H1 (cell line): ENCODE measurements around the gene TSPOAP1. TPM values are rescaled to one million over a fixed set of nuclear protein-coding genes. Genes with fewer than 3 reads are reported as not detected.
A peak's percentile ranks its signal among the peaks of the same experiment; 100 is the strongest.

Source experiments
- CTCF ChIA-PET: fragments of 300-600 bp; sonication (Branson Sonifier 250); formaldehyde crosslinking; loops from one replicate; lab custom pipeline; 2021; ENCODE audit not compliant: partially characterized antibody; lab: Charles Lee
- POLR2A ChIA-PET: fragments of 300-600 bp; sonication (Branson Sonifier 250); formaldehyde crosslinking; loops from one replicate; lab custom pipeline; 2021; ENCODE audit warnings: inconsistent platforms; ENCODE audit not compliant: partially characterized antibody; lab: Charles Lee
- DNase-seq, 2 experiments: peaks; one replicate each; pipeline versions ENCODE4 v3.0.0 to v3.0.0-alpha.2; 2010 to 2022; ENCODE audit warnings: low spot score in 2 of 2, low read depth in 1 of 2, mixed read lengths in 1 of 2
- FAIRE-seq: peaks from 2 replicates; lab custom pipeline; 2011; peaks lifted over from hg19 to GRCh38; lab: Jason Lieb, UNC
- H2AFZ ChIP-seq: 2 replicates; pipeline ENCODE4 v1.8.1; 2012; ENCODE audit warnings: low read length, inconsistent platforms
- H2AK5ac ChIP-seq: 2 replicates; pipeline ENCODE4 v1.6.1; 2013; ENCODE audit warnings: low read depth, low read length
- H2BK120ac ChIP-seq: replicated peaks from 2 replicates; pipeline ENCODE3; 2013; ENCODE audit warnings: low read depth, low read length, inconsistent platforms
- H2BK12ac ChIP-seq: 2 replicates; pipeline ENCODE4 v1.6.1; 2013; ENCODE audit warnings: low read depth, low read length
- H2BK15ac ChIP-seq: 2 replicates; pipeline ENCODE4 v1.6.1; 2013; ENCODE audit warnings: low read length
- H2BK20ac ChIP-seq: 2 replicates; pipeline ENCODE4 v1.6.1; 2013; ENCODE audit warnings: low read length
- H2BK5ac ChIP-seq: 2 replicates; pipeline ENCODE4 v1.6.1; 2013; ENCODE audit warnings: low read depth, low read length
- H3K14ac ChIP-seq: 2 replicates; pipeline ENCODE4 v1.6.1; 2013; ENCODE audit warnings: inconsistent platforms; ENCODE audit not compliant: insufficient read length
- H3K18ac ChIP-seq: 2 replicates; pipeline ENCODE4 v1.6.1; 2013; ENCODE audit warnings: low read length; ENCODE audit errors: extremely low read depth
- H3K23ac ChIP-seq: 2 replicates; pipeline ENCODE4 v1.6.1; 2013; ENCODE audit warnings: inconsistent platforms; ENCODE audit not compliant: insufficient read length
- H3K23me2 ChIP-seq: 2 replicates; pipeline ENCODE4 v1.6.1; 2013; ENCODE audit warnings: low read depth, low read length
- H3K27ac ChIP-seq: 2 replicates; pipeline ENCODE4 v1.6.1; 2011; ENCODE audit warnings: low read depth, low read length, inconsistent platforms
- H3K27me3 ChIP-seq, 4 experiments: replicated peaks in 1 of 4; 1 replicate in 1 of 4; 2 replicates in 3 of 4; pipeline versions ENCODE4 v1.6.1 to v1.8.1; 2011 to 2013; ENCODE audit warnings: low read length in 3 of 4, mild to moderate bottlenecking in 3 of 4, inconsistent platforms in 2 of 4, mixed read lengths in 2 of 4, moderate library complexity in 1 of 4; ENCODE audit not compliant: control insufficient read depth in 3 of 4, insufficient read depth in 3 of 4; ENCODE audit errors: extremely low read depth in 1 of 4
- H3K36me3 ChIP-seq, 4 experiments: 2 replicates each; pipeline versions ENCODE4 v1.6.1 to v1.8.1; 2011 to 2013; ENCODE audit warnings: mild to moderate bottlenecking in 4 of 4, low read length in 3 of 4, moderate library complexity in 2 of 4, control low read depth in 1 of 4, inconsistent platforms in 1 of 4; ENCODE audit not compliant: insufficient read depth in 4 of 4, control insufficient read depth in 2 of 4
- H3K4ac ChIP-seq: replicated peaks from 2 replicates; pipeline ENCODE3; 2013; ENCODE audit warnings: low read length, low read depth, mixed read lengths, inconsistent platforms; ENCODE audit not compliant: insufficient read length
- H3K4me1 ChIP-seq, 4 experiments: replicated peaks in 1 of 4; 1 replicate in 1 of 4; 2 replicates in 3 of 4; pipeline versions ENCODE4 v1.6.1 to v1.8.1; 2011 to 2013; ENCODE audit warnings: low read length in 3 of 4, inconsistent platforms in 2 of 4, mixed read lengths in 1 of 4; ENCODE audit not compliant: insufficient read depth in 4 of 4, control insufficient read depth in 3 of 4
- H3K4me2 ChIP-seq, 2 experiments: 2 replicates each; pipeline versions ENCODE4 v1.6.1 to v1.8.1; 2011 to 2013; ENCODE audit warnings: low read depth in 2 of 2, low read length in 2 of 2, control low read depth in 1 of 2, inconsistent platforms in 1 of 2, mild to moderate bottlenecking in 1 of 2; ENCODE audit not compliant: insufficient read depth in 1 of 2
- H3K4me3 ChIP-seq, 4 experiments: fragments of 200-600, 300-600 bp in 1 of 4; sonication (generic), shearing (Covaris generic), sonication (Bioruptor Twin) in 1 of 4; 2 replicates each; pipeline versions ENCODE4 v1.5.1 to v1.8.1; 2011 to 2016; ENCODE audit warnings: low read length in 4 of 4, low read depth in 3 of 4, control low read depth in 2 of 4, inconsistent platforms in 2 of 4, mild to moderate bottlenecking in 2 of 4, mixed read lengths in 1 of 4, moderate library complexity in 1 of 4; ENCODE audit not compliant: insufficient read depth in 2 of 4; ENCODE audit errors: extremely low read depth in 1 of 4
- H3K56ac ChIP-seq: replicated peaks from 2 replicates; pipeline ENCODE3; 2013; ENCODE audit warnings: low read depth, mild to moderate bottlenecking, mixed read lengths, low read length, inconsistent platforms; ENCODE audit not compliant: insufficient read length
- H3K79me1 ChIP-seq: 2 replicates; pipeline ENCODE4 v1.6.1; 2013; ENCODE audit warnings: low read depth, low read length, control low read depth
- H3K79me2 ChIP-seq, 2 experiments: 2 replicates each; pipeline versions ENCODE4 v1.6.1 to v1.8.1; 2012 to 2013; ENCODE audit warnings: low read length in 2 of 2, mild to moderate bottlenecking in 2 of 2, inconsistent platforms in 1 of 2; ENCODE audit not compliant: insufficient read depth in 2 of 2, control insufficient read depth in 1 of 2
- H3K9ac ChIP-seq, 4 experiments: replicated peaks in 1 of 4; 1 replicate in 1 of 4; 2 replicates in 3 of 4; pipeline versions ENCODE4 v1.6.1 to v1.8.1; 2011 to 2013; ENCODE audit warnings: low read depth in 3 of 4, low read length in 3 of 4, control low read depth in 2 of 4, mild to moderate bottlenecking in 2 of 4, moderate library complexity in 2 of 4, inconsistent platforms in 1 of 4; ENCODE audit errors: extremely low read depth in 1 of 4
- H3K9me3 ChIP-seq, 2 experiments: 2 replicates each; pipeline versions ENCODE4 v1.6.1 to v1.8.1; 2012 to 2013; ENCODE audit warnings: mild to moderate bottlenecking in 2 of 2, moderate library complexity in 2 of 2, control low read depth in 1 of 2, inconsistent platforms in 1 of 2, low read depth in 1 of 2, low read length in 1 of 2, mixed read lengths in 1 of 2; ENCODE audit not compliant: insufficient read depth in 2 of 2
- H4K20me1 ChIP-seq, 2 experiments: replicated peaks in 1 of 2; 2 replicates each; pipeline versions ENCODE3 to v1.8.1; 2011 to 2013; ENCODE audit warnings: inconsistent platforms in 2 of 2, low read length in 2 of 2, mild to moderate bottlenecking in 1 of 2; ENCODE audit not compliant: insufficient read depth in 2 of 2, control insufficient read depth in 1 of 2
- H4K5ac ChIP-seq: 2 replicates; pipeline ENCODE4 v1.6.1; 2013; ENCODE audit warnings: low read length, low read depth, mixed read lengths, inconsistent platforms; ENCODE audit not compliant: insufficient read length
- H4K8ac ChIP-seq: 2 replicates; pipeline ENCODE4 v1.8.0; 2013; ENCODE audit warnings: mild to moderate bottlenecking, moderate library complexity, low read length, inconsistent platforms; ENCODE audit not compliant: insufficient read depth; ENCODE audit errors: extremely low read depth
- H4K91ac ChIP-seq: replicated peaks from 2 replicates; pipeline ENCODE3; 2013; ENCODE audit warnings: low read length, mixed read lengths, inconsistent platforms; ENCODE audit not compliant: insufficient read length
- CREB1 ChIP-seq: IDR thresholded peaks from 2 replicates; pipeline ENCODE4 v1.6.1; 2012; ENCODE audit warnings: inconsistent platforms
- EP300 ChIP-seq, 2 experiments: IDR thresholded peaks; 1 replicate in 1 of 2; 2 replicates in 1 of 2; pipeline ENCODE4 v1.6.1; 2011 to 2012; ENCODE audit warnings: low read depth in 2 of 2, low read length in 2 of 2, mild to moderate bottlenecking in 2 of 2, borderline replicate concordance in 1 of 2, inconsistent platforms in 1 of 2, moderate library complexity in 1 of 2
- EZH2 ChIP-seq: fragments of 200-600 bp; sonication (generic); IDR thresholded peaks from 2 replicates; pipeline ENCODE4 v1.7.1; 2012; ENCODE audit warnings: low read depth, mild to moderate bottlenecking, moderate library complexity, low read length, inconsistent platforms; ENCODE audit not compliant: severe bottlenecking
- GTF2F1 ChIP-seq: IDR thresholded peaks from 2 replicates; pipeline ENCODE4 v1.6.1; 2012; ENCODE audit warnings: low read depth, low read length, improper control_type of control experiment, borderline replicate concordance
- NANOG ChIP-seq: IDR thresholded peaks from 2 replicates; pipeline ENCODE4 v1.6.1; 2011; ENCODE audit warnings: low read length, low read depth, mild to moderate bottlenecking, inconsistent platforms; ENCODE audit not compliant: insufficient read depth, poor library complexity, severe bottlenecking
- NRF1 ChIP-seq: IDR thresholded peaks from 2 replicates; pipeline ENCODE4 v1.6.1; 2011; ENCODE audit warnings: mild to moderate bottlenecking, low read depth, low read length, improper control_type of control experiment
- SP1 ChIP-seq: IDR thresholded peaks from 2 replicates; pipeline ENCODE4 v1.6.1; 2011; ENCODE audit warnings: low read depth, low read length
- SUZ12 ChIP-seq: fragments of 200-600 bp; sonication (generic); IDR thresholded peaks from 2 replicates; pipeline ENCODE4 v1.6.1; 2012; ENCODE audit warnings: mild to moderate bottlenecking, inconsistent platforms, low read length, moderate library complexity, mixed read lengths
- TCF12 ChIP-seq: IDR thresholded peaks from 2 replicates; pipeline ENCODE4 v1.6.1; 2011; ENCODE audit warnings: low read depth, mild to moderate bottlenecking, low read length
- WGBS, 2 experiments: shearing (Covaris generic) in 1 of 2; methylation state at CpG; one replicate each; pipeline versions ENCODE4 v1.1.6 to v1.1.7; 2013 to 2015; ENCODE audit warnings: low lambda C conversion rate in 2 of 2, mixed read lengths in 2 of 2, inconsistent platforms in 1 of 2, low coverage in 1 of 2, missing lambda C conversion rate in 1 of 2; ENCODE audit not compliant: insufficient replicate concordance in 2 of 2, insufficient coverage in 1 of 2, insufficient read length in 1 of 2; ENCODE audit errors: extremely low coverage in 1 of 2, missing lambda C conversion rate in 1 of 2; 5-methylcytosine and 5-hydroxymethylcytosine counted together
- polyA plus RNA-seq, 7 experiments: library from polyadenylated mRNA; depleted of rRNA in 3 of 7; stranded (reverse) in 5 of 7; unstranded in 2 of 7; fragments of >200 nt in 5 of 7; fragments of 200-250 nt in 2 of 7; gene quantifications; 1 replicate in 5 of 7; 2 replicates in 1 of 7; 4 replicates in 1 of 7; pipeline versions ENCODE4 v1.2.1 to v1.2.3, GENCODE V29; 2011 to 2013; ENCODE audit warnings: missing spikeins in 2 of 7, mixed read lengths in 2 of 7
- total RNA-seq: library from RNA; stranded (reverse); fragmentation: NEBNext Ultra II Directional; extraction: Animal tissue kit (Norgen Biotek cat#: 25700); gene quantifications from 2 replicates; pipeline ENCODE4 v1.2.1, GENCODE V29; 2021
- TF ChIP-seq, protein P1 (sequence below): IDR thresholded peaks from 2 replicates; pipeline ENCODE4 v1.6.1; 2012; ENCODE audit warnings: inconsistent platforms

Gene TSPOAP1
- total and polyA plus RNA-seq, 2 of the 8 experiments (the other 6 are each of a cell fraction or from before 2014, with no cell fraction given), result 7.6 to 9.2 TPM

GRCh38 chr17:58268774-58269556, 59.6 kb downstream of the TSPOAP1 start:
- no peak overlapping the region for H3K4me3 ChIP-seq
- no peaks in the 10 kb centered on the region for H3K79me1 ChIP-seq
- no peaks in the 10 kb centered on the region for H3K23me2 ChIP-seq
- no peak overlapping the region for H3K23ac ChIP-seq
- H4K91ac ChIP-seq, result no peak overlapping the region
- no peak overlapping the region for H2BK15ac ChIP-seq
- H3K4ac ChIP-seq, result no peak overlapping the region
- H3K56ac ChIP-seq, result no peak overlapping the region
- no peak overlapping the region for H2AFZ ChIP-seq
- 71% methylated on average over 5 of the region's 6 CpGs; no CpG with 5 or more reads in 1 of the 2 experiments for WGBS, 2 experiments
- ChIA-PET CTCF (interaction anchor here (0.8 to 2.6 kb wide), 4 partner anchors 11 to 49 kb away, joined by 4 to 8 read pairs (median 6); partner anchors contain the start of gene MPO), POLR2A (no interaction called here)
- no peaks in the 10 kb centered on the region for H3K36me3 ChIP-seq
- H3K79me2 ChIP-seq, result no peaks in the 10 kb centered on the region
- H4K5ac ChIP-seq, result no peak overlapping the region
- H3K18ac ChIP-seq, result no peak overlapping the region
- peak in 1 of 2 experiments; percentile 33 for DNase-seq
- no peak overlapping the region for H2BK20ac ChIP-seq
- no peaks in the 10 kb centered on the region for H4K20me1 ChIP-seq
- H2AK5ac ChIP-seq, result no peak overlapping the region
- no peak overlapping the region for H2BK5ac ChIP-seq
- no peaks in the 10 kb centered on the region for H3K4me1 ChIP-seq
- FAIRE-seq, result no peak
- H2BK12ac ChIP-seq, result no peak overlapping the region
- H4K8ac ChIP-seq, result no peak overlapping the region; the same call in 1 of the 2 replicates
- H3K4me2 ChIP-seq, result no peak overlapping the region
- no peaks in the 10 kb centered on the region; a peak in 1 of 7 replicates for H3K27me3 ChIP-seq
- no peak overlapping the region for H3K14ac ChIP-seq
- no peak for TF ChIP-seq NRF1
- no peak for TF ChIP-seq SP1
- no peak for TF ChIP-seq CREB1
- no peak for TF ChIP-seq TCF12
- TF ChIP-seq EP300 (IDR thresholded peaks at IDR 0.05; ENCODE audit: borderline replicate concordance in 1 of 2, low read depth in 2 of 2, low read length in 2 of 2), result no peak
- no peak for TF ChIP-seq SUZ12
- TF ChIP-seq EZH2, result no peak
- TF ChIP-seq GTF2F1, result no peak
- no peak for TF ChIP-seq NANOG
- TF ChIP-seq, protein P1, sequence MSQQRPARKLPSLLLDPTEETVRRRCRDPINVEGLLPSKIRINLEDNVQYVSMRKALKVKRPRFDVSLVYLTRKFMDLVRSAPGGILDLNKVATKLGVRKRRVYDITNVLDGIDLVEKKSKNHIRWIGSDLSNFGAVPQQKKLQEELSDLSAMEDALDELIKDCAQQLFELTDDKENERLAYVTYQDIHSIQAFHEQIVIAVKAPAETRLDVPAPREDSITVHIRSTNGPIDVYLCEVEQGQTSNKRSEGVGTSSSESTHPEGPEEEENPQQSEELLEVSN, result no peak
- H3K9me3 ChIP-seq, result no peaks in the 10 kb centered on the region
- H3K9ac ChIP-seq, result no peak overlapping the region
- no peak overlapping the region for H3K27ac ChIP-seq
- no peak overlapping the region for H2BK120ac ChIP-seq
